ENCODE data around the gene NTHL1. TPM values are rescaled to one million over a fixed set of nuclear protein-coding genes. Genes with fewer than 3 reads are reported as not detected.

Gene NTHL1
- total and polyA plus RNA-seq, 2 donors (not counting 3 experiments of a cell fraction or from before 2014, with no cell fraction given) = 39.8 to 65.8 TPM

- Histone ChIP-seq H3K9ac (replicated peaks; ENCODE audit: extremely low read depth, insufficient read depth, low read length) (no peak overlapping the region), H4K20me1 (replicated peaks; ENCODE audit: control insufficient read depth, extremely low read depth, insufficient read depth, low read length) (no peaks in the 10 kb centered on the region), H3K9me1 (replicated peaks; ENCODE audit: control insufficient read depth, extremely low read depth, insufficient read depth, low read length) (no peaks in the 10 kb centered on the region), H3K4me3 (replicated peaks in 1 of 3; ENCODE audit: insufficient read depth in 1 of 3, low read depth in 1 of 3, low read length in 3 of 3) (no peak overlapping the region), H2AFZ (ENCODE audit: low read depth, low read length) (no peak overlapping the region), H3K9me3 (replicated peaks; ENCODE audit: control insufficient read depth, insufficient read depth, low read length) (no peaks in the 10 kb centered on the region), H3K27me3 (ENCODE audit: control insufficient read depth in 2 of 2, insufficient read depth in 2 of 2, low read length in 2 of 2) (no peaks in the 10 kb centered on the region), H3K27ac (ENCODE audit: insufficient read depth, low read depth, low read length) (no peak overlapping the region), H3K4me1 (ENCODE audit: control insufficient read depth, extremely low read depth, insufficient read depth, low read length) (no peaks in the 10 kb centered on the region), H3K79me2 (ENCODE audit: control insufficient read depth, insufficient read depth, low read length) (no peaks in the 10 kb centered on the region), H3K4me2 (ENCODE audit: insufficient read depth, low read length) (no peak overlapping the region), H3K36me3 (ENCODE audit: control insufficient read depth in 2 of 2, extremely low read depth in 1 of 2, insufficient read depth in 2 of 2, low read length in 2 of 2) (peaks cover under 1 to 51% of the 10 kb centered on the region in 2 experiments)
- intact Hi-C loops (cut with micrococcal nuclease) (no loop called here), dilution Hi-C loops (cut with MboI; ENCODE audit: extremely low pct_ligation_motif_present, low sequenced_read_pairs) (no loop called here)
- FAIRE-seq (no peak), DNase-seq (ENCODE audit: low read depth, low spot score) (no peak)
- POLR2A ChIA-PET = no interaction called here
- CTCF ChIA-PET = interaction anchor here (1.0 kb wide), 1 partner anchor 82 kb away, joined by 3 read pairs; no protein-coding TSS in a partner anchor
- BruUV-seq (replicated peaks) = no TSS peak
- TF ChIP-seq EZH2 (IDR thresholded peaks at IDR 0.05; ENCODE audit: borderline replicate concordance, low read depth, low read length, severe bottlenecking) (no peak), POLR2A (IDR thresholded peaks at IDR 0.05; ENCODE audit: low read depth, low read length) (no peak), FOS (IDR thresholded peaks at IDR 0.05; ENCODE audit: borderline replicate concordance, insufficient read depth, low read length) (no peak), POLR2AphosphoS5 (IDR thresholded peaks at IDR 0.05; ENCODE audit: insufficient read depth, low read depth, low read length) (no peak), JUN (IDR thresholded peaks at IDR 0.05; ENCODE audit: borderline replicate concordance, insufficient read depth, insufficient read length, low read depth) (no peak), GATA2 (IDR thresholded peaks at IDR 0.05; ENCODE audit: insufficient read depth, insufficient read length, low read depth, low read length) (no peak), MAX (IDR thresholded peaks at IDR 0.05; ENCODE audit: insufficient read depth, insufficient read length) (no peak), MYC (IDR thresholded peaks at IDR 0.05; ENCODE audit: low read depth, low read length) (no peak), CTCF (IDR thresholded peaks at IDR 0.05; ENCODE audit: extremely low read depth in 1 of 2, insufficient read depth in 1 of 2, low read depth in 1 of 2, low read length in 2 of 2) (no peak)
Measured at GRCh38 chr16:2058872-2059271, 11.2 kb upstream of the NTHL1 start.

Data from endothelial cell of umbilical vein (primary cell).